Keratinocyte (primary cell): ENCODE data around the gene MBD3L3. TPM values are rescaled to one million over a fixed set of nuclear protein-coding genes. Genes with fewer than 3 reads are reported as not detected.

ENCODE experiments used
- DNase-seq: peaks from one replicate; pipeline ENCODE4 v3.0.0-alpha.2; 2011; ENCODE audit warnings: low read depth, missing footprints, low spot score
- FAIRE-seq: peaks from 2 replicates; lab custom pipeline; 2011; peaks lifted over from hg19 to GRCh38; lab: Jason Lieb, UNC
- H2AFZ ChIP-seq: 2 replicates; pipeline ENCODE4 v1.6.0; 2012; ENCODE audit warnings: low read length, control low read depth, inconsistent platforms; ENCODE audit not compliant: control insufficient read depth
- H3K27ac ChIP-seq: 2 replicates; pipeline ENCODE4 v1.5.1; 2011; ENCODE audit warnings: low read length; ENCODE audit not compliant: control insufficient read depth, insufficient read depth
- H3K27me3 ChIP-seq: 3 replicates; pipeline ENCODE4 v1.6.0; 2011; ENCODE audit warnings: low read length; ENCODE audit not compliant: control insufficient read depth, insufficient read depth; ENCODE audit errors: extremely low read depth
- H3K36me3 ChIP-seq, 2 experiments: 2 replicates in 1 of 2; 3 replicates in 1 of 2; pipeline ENCODE4 v1.5.1; 2011; ENCODE audit warnings: low read length in 2 of 2, mild to moderate bottlenecking in 1 of 2; ENCODE audit not compliant: control insufficient read depth in 2 of 2, insufficient read depth in 2 of 2; ENCODE audit errors: extremely low read depth in 1 of 2
- H3K4me1 ChIP-seq: 3 replicates; pipeline ENCODE4 v1.5.1; 2011; ENCODE audit warnings: low read length; ENCODE audit not compliant: control insufficient read depth, insufficient read depth; ENCODE audit errors: extremely low read depth
- H3K4me2 ChIP-seq: 3 replicates; pipeline ENCODE4 v1.6.0; 2011; ENCODE audit warnings: low read depth, low read length; ENCODE audit not compliant: control insufficient read depth, insufficient read depth; ENCODE audit errors: extremely low read depth
- H3K4me3 ChIP-seq, 3 experiments: fragments of 200-600 bp in 1 of 3; sonication (generic) in 1 of 3; 2 replicates in 2 of 3; 3 replicates in 1 of 3; pipeline ENCODE4 v1.5.1; 2011 to 2016; ENCODE audit warnings: low read length in 3 of 3, mild to moderate bottlenecking in 3 of 3, control low read depth in 2 of 3, inconsistent platforms in 1 of 3, low read depth in 1 of 3, mixed read lengths in 1 of 3, mixed run types in 1 of 3, moderate library complexity in 1 of 3; ENCODE audit not compliant: control insufficient read depth in 2 of 3, insufficient read depth in 2 of 3; ENCODE audit errors: extremely low read depth in 1 of 3
- H3K79me2 ChIP-seq: 2 replicates; pipeline ENCODE4 v1.6.0; 2012; ENCODE audit warnings: low read length; ENCODE audit not compliant: control insufficient read depth, insufficient read depth
- H3K9ac ChIP-seq: 3 replicates; pipeline ENCODE4 v1.6.0; 2011; ENCODE audit warnings: low read length; ENCODE audit not compliant: control insufficient read depth, insufficient read depth; ENCODE audit errors: extremely low read depth
- H3K9me1 ChIP-seq: 3 replicates; pipeline ENCODE4 v1.6.0; 2011; ENCODE audit warnings: low read length; ENCODE audit not compliant: control insufficient read depth, insufficient read depth; ENCODE audit errors: extremely low read depth
- H3K9me3 ChIP-seq: 2 replicates; pipeline ENCODE4 v1.5.1; 2012; ENCODE audit warnings: low read depth, low read length; ENCODE audit not compliant: control insufficient read depth
- H4K20me1 ChIP-seq: 3 replicates; pipeline ENCODE4 v1.6.0; 2011; ENCODE audit warnings: low read length; ENCODE audit not compliant: control insufficient read depth, insufficient read depth; ENCODE audit errors: extremely low read depth
- CTCF ChIP-seq, 3 experiments: IDR thresholded peaks in 1 of 3; conservative IDR thresholded peaks in 1 of 3; optimal IDR thresholded peaks in 1 of 3; 2 replicates in 2 of 3; 3 replicates in 1 of 3; pipeline versions ENCODE3 to v1.5.1; 2011; ENCODE audit warnings: low read length in 3 of 3, mild to moderate bottlenecking in 3 of 3, moderate library complexity in 2 of 3, control low read depth in 1 of 3, inconsistent platforms in 1 of 3; ENCODE audit not compliant: insufficient read depth in 2 of 3; ENCODE audit errors: extremely low read depth in 1 of 3
- EZH2 ChIP-seq: IDR thresholded peaks from one replicate; pipeline ENCODE4 v1.6.1; 2012; ENCODE audit warnings: inconsistent platforms, mild to moderate bottlenecking, low read length, moderate library complexity
- dilution Hi-C: fragments of 300-500 bp; cut with MboI; formaldehyde crosslinking; loops from one replicate; pipeline ENCODE4 v1.7.0; 2020; ENCODE audit warnings: low sequenced_read_pairs; ENCODE audit not compliant: extremely low pct_ligation_motif_present
- polyA plus RNA-seq, 5 experiments: library from polyadenylated mRNA; depleted of rRNA in 3 of 5; stranded (reverse) in 3 of 5; stranded (forward) in 1 of 5; unstranded in 1 of 5; fragments of >200 nt; gene quantifications; 1 replicate in 1 of 5; 2 replicates in 3 of 5; 3 replicates in 1 of 5; pipeline versions ENCODE4 v1.2.1 to v1.2.3, GENCODE V29; 2011 to 2012; ENCODE audit warnings: missing spikeins in 2 of 5, low read depth in 1 of 5, low replicate concordance in 1 of 5

Gene MBD3L3
- polyA plus RNA-seq, 1 donor (not counting 4 experiments of a cell fraction or from before 2014, with no cell fraction given) = not detected

- Histone ChIP-seq H4K20me1 (no peaks in the 10 kb centered on the region), H3K9me1 (no peaks in the 10 kb centered on the region), H3K9me3 (peaks cover 3% of the 10 kb centered on the region), H3K27me3 (no peaks in the 10 kb centered on the region), H3K4me1 (peaks cover 4% of the 10 kb centered on the region), H2AFZ (peak overlapping the region; percentile 99), H3K27ac (peak overlapping the region; percentile 26), H3K9ac (peak overlapping the region; percentile 91), H3K79me2 (no peaks in the 10 kb centered on the region), H3K36me3 (no peaks in the 10 kb centered on the region), H3K4me2 (peak overlapping the region; percentile 94), H3K4me3 (peak overlapping the region; percentile 81 to 88 (median 85))
- DNase-seq = no peak
- no peak for TF ChIP-seq EZH2
- TF ChIP-seq CTCF (optimal IDR thresholded peaks at IDR 0.05 in 1 of 3, IDR thresholded peaks at IDR 0.05 in 1 of 3, conservative IDR thresholded peaks at IDR 0.05 in 1 of 3; ENCODE audit: extremely low read depth in 1 of 3, insufficient read depth in 2 of 3, low read length in 3 of 3) = no peak
- dilution Hi-C loops = no loop called here
- no peak for FAIRE-seq
These were observed 41.1 kb upstream of the MBD3L3 start for GRCh38 chr19:7099597-7099921.

DNA sequence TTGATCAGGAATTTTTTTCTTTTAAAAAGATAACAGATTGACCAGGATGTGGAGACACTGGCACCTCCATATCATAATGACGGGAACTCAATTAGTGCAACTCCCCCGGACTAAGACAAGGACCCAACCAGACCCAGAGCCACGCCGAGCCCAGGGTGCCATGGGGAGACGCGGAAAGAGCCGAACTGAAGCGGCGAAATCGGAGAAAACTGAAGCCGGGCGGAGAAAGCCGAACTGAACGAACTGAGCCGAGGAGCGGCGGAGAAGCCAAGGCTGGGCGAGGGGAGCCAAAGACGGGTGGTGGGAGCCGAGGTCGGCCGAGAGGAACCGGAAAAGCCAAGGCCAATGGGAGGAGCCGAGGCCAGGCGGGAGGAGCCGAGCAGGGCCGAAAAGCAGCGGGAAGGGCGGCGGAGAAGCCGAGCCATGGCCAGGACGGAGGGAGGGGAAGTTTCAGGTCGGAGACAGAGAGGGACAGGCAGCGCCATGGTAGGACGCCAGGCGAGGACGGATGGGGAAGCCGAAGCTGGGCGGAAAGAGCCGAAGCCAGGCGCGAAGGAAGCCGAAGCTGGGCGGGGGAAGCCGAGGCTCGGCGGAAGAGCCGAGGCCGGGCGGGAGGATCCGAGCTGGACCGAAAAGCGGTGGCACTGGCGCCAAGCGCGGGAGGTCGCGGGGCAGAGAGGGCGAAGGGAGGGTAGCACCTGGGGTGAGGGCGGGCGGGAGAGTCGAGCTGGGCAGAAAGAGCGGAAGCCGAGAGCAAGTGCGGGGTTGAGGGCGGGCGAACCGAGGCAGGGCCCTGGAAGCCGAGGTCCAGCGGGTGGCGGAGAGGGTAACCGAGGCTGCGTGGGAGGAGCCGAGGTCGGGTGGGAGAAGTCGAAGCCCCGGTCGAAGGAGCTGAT lies 40.5 kb upstream of the MBD3L3 start:
- Histone ChIP-seq H3K4me1 (peaks cover 4% of the 10 kb centered on the region), H3K9me1 (no peaks in the 10 kb centered on the region), H3K9ac (peak overlapping the region; percentile 91), H3K4me2 (peak overlapping the region; percentile 94), H4K20me1 (no peaks in the 10 kb centered on the region), H2AFZ (peak overlapping the region; percentile 99), H3K27me3 (no peaks in the 10 kb centered on the region), H3K4me3 (peak overlapping the region; percentile 81 to 88 (median 85)), H3K36me3 (no peaks in the 10 kb centered on the region), H3K79me2 (no peaks in the 10 kb centered on the region), H3K9me3 (peaks cover 3% of the 10 kb centered on the region), H3K27ac (peak overlapping the region; percentile 78)
- DNase-seq (peak; percentile 25), FAIRE-seq (peak; percentile 55)
- TF ChIP-seq CTCF (optimal IDR thresholded peaks at IDR 0.05 in 1 of 3, IDR thresholded peaks at IDR 0.05 in 1 of 3, conservative IDR thresholded peaks at IDR 0.05 in 1 of 3; ENCODE audit: extremely low read depth in 1 of 3, insufficient read depth in 2 of 3, low read length in 3 of 3) (no peak), EZH2 (no peak)
- dilution Hi-C loops = no loop called here
